Measurements from ENCODE around the gene SLC25A21.

GRCh38 chr14:36934304-36934703, 238.1 kb downstream of the SLC25A21 start:
- TF ChIP-seq CTCF (conservative IDR thresholded peaks at IDR 0.05; ENCODE audit: low read depth in 2 of 2) (no peak), CREB1 (CRISPR knock-in tag; IDR thresholded peaks at IDR 0.05; ENCODE audit: low read depth) (no peak), EZH2 (IDR thresholded peaks at IDR 0.05; ENCODE audit: low read depth, unreplicated experiment) (no peak), EZH2phosphoT487 (IDR thresholded peaks at IDR 0.05; ENCODE audit: unreplicated experiment) (no peak), POLR2AphosphoS5 (IDR thresholded peaks at IDR 0.05; ENCODE audit: low read depth) (no peak), REST (IDR thresholded peaks at IDR 0.05; ENCODE audit: unreplicated experiment) (no peak), ZNF114 (CRISPR knock-in tag; IDR thresholded peaks at IDR 0.05) (no peak), NANOG (IDR thresholded peaks at IDR 0.05; ENCODE audit: borderline replicate concordance) (no peak)

Data from GM23338 (cell line).